GM18498 (cell line): ENCODE measurements around the gene MEF2A.

Experiments used
- ATAC-seq: cut with Tn5 transposase; IDR thresholded peaks from one replicate; pipeline ENCODE4 v1.9.1; 2021; ENCODE audit warnings: mild to moderate bottlenecking, moderate library complexity; ENCODE audit not compliant: unreplicated experiment

The MEF2A gene

DNA sequence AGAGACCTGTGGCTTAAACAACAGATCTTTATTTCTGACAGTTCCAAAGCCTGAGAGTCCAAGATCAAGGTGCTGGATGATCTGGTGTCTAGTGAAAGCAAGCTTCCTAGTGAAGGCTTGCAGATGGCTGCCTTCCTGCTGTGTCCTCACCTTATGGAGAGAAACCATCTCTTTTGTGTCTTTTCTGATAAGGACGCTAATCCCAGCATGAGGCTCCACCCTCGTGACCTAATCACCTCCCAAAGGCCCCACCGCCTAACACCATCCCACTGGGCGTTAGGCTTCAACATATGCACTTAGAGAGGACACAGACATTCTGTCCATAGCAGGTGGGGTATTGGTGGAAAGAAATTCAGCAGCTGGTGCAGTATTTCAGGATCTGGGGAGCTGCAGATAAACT, 187.3 kb downstream of the MEF2A start:
- ATAC-seq, result no peak

DNA sequence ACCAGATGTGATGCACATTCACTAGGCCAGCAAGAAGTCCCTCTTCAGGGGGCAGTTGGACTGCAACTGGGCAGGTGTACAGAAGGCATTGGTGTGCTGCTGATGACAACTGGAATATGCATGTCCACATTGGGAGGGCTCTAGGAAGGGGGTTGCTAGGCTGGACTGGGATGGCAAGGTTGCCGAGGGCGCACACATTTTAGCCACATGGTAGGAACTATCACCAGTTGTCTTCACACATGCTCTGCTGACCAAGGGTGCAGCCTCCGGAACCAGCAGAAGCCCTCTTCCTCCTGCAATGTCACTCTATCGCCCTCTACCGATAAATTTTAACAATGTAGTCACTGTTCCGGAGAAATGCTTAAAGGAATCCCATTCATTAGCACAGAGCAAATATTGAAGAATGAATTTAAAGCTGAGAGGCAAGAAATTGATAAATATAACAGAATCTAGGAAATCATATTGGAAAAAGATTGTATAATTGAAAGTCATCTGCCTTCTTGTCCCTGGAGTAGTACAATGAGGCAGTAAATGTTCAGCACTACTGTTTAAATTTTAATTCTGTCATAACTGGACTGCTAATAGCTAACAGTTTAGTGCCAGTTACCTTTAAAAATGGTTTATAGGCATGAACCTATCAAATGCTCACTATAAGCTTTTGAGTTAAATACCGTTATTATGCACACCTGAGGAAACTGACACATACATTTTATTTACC, 190.1 kb downstream of the MEF2A start:
- ATAC-seq, result peak; percentile 94

DNA sequence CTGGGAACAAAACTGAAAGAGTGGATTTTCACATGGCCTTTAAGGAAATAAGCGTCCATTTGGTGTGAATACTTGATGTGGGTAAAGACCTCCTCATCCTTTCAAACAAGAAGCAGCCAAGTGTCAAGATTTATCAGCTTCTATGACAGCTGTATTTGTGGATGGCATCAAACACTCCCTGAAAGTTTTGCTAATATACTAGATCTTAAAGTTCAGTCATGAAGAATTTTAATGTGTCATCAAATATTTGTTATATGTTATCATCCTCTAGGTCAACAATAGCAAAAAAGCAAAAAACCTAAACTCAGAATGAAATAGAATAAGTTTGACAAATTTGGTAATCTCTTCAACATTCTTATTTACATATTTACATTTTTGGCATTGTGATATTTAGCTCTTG, 196.5 kb downstream of the MEF2A start:
- no peak for ATAC-seq

DNA sequence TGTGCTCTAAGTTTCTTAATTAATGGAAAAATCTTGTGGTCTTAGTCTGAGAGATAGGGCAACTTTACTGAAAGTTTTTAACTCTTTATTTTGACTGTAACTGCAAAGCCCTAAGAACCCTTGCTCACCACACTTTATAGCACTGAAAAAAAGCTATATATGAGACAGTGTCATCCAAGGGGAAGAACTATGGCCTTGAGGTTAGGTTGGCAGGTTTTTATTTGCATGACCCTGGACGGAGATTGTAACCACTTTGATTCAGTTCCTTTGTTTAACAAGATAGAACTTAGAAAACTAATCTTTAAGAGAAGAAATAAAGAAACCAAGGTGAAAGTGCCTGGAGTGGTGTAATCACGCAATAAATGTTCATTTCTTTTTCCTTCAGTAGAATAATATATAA, 198.0 kb downstream of the MEF2A start:
- no peak for ATAC-seq

GRCh38 chr15:99764522-99764921, 198.7 kb downstream of the MEF2A start:
- ATAC-seq, result no peak
